ENCODE data around the gene STAM.
"Not testable (repeated sequence)": the region's sequence is repeated elsewhere in the genome, so short reads cannot be mapped to it uniquely, and the experiment has no call there.

STAM gene

DNA sequence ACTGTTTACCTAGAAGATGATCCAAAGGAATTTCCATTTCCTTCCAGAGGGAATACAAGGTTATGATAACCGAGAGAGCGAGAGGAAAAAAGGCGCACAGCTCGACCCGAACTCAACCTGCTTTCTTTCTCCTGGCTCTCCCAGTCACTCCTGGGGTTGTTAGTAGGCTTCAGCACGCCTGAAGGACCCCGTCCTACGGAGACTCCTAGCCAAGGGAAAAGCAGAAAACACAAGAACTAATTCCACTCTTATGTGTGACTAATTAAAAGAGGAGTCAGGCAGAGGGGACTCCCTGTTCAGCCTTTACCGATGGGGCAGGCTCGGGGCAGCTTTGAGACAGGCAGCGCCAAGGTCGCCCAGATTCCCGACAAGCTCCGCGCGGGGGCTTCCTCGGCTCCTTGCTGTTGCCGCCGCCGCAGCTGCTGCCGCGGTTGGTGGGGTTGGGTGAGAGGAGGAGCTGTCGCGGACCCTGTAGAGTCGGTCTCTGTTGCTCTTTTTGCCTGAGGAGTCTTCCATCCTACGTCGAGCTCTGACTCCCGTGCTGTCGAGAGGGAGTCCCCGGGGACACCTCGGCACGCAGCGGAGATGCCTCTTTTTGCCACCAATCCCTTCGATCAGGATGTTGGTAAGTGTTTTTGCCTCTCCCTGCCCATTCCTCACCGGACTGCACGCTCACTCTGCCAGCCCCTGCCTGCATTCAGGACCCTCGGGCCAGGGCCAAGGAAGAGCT, at the start of gene STAM:
STAM (plus strand) TSS at position 397 of the 730 bp plus-strand sequence; CDS start at position 586, 189 bp downstream.
- peak; percentile 89 for DNase-seq

DNA sequence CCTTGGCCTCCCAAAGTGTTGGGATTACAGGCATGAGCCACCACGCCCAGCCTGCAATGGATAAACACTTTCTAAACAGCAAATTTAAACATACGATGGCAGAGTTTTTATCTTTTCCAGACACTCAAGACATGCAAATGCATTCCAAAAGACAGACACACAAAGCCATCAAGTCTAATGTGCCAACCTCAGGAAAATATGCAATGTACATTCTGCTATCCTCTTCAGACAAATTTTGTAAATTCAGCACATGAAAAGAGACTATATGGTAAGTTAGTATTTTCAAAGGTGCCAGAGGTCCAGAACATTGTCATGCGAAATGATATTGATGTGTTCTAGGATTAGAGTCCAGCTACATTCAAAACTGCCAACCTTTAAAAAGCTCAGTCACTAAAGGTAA, 46.6 kb upstream of the STAM start:
- DNase-seq = no peak

DNA sequence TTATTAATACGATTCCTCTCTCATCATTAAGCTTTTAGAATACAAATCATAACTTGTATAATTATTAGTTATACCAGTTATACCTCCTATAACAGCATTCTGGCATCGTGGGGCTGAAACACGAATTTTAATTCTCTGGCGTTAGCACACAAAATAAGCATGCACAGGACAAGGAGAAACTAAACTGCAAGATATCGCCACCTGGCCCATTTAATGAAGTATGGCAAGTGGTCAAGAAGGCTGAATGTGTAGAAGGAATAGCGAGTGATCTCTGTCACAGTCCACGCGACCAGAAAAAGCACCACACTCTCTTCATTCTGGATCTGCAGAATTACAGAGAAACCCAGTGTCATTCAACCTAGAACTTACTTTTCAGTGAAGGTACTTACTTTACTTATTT, 44.9 kb upstream of the STAM start:
- DNase-seq = no peak

DNA sequence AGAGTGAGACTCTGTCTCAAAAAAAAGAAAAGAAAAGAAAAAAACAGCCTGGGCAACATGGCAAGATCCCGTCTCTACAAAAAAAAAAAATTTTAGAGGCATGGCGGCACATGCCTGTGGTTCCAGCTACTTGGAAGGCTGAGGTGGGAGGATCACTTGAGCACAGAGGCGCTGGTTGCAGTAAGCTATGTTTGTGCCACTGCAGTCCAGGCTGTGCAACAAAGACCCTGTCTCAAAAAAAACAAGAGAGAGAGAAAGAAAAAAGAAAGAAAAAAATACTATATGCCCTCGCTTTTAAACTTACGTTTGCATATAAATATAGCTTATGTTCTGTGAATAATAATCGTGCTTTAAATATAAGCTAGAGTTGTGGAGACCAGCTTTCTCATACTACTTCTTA, 38.0 kb upstream of the STAM start:
- DNase-seq = no peak

DNA sequence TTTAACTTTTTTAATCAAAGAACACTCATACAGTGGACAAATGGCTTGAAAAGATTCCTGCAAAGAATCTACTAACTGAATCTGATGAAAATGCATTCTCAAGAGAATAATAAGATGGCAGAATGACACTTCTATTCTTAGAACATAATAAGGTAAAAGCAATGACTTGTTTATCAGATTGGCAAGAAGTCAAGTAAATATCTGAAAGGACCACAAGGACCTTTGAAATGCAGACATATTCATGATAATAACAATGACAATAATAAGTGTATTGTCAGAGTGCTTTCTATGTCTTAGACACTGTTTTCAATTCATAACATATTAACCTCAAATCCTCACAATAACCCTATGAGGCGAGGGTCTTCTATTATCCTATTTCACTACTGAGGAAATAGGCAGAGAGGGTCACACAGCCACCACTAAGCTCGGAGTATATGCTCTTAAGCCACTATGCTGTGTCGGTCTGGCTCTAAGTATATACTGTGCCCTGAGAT, 37.4 kb upstream of the STAM start:
- DNase-seq = no peak

DNA sequence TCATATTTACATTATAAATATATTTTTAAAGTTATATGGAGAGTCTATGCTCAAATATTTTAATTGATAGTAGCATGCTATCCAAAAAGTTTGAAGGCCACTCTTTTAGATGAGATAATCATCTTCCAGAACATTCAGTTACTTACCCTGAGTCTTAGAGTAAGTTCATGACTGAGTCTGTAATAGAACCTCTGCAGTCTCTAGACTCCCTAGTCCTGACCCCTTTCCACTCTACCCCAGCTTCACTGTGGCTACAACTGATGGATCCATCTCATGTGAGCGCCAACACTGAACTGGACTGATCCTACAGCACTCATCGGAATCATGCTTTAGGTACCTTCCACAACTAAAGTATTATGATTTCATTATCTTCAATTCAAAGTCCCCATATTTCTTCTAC, 36.9 kb upstream of the STAM start:
- DNase-seq = no peak

DNA sequence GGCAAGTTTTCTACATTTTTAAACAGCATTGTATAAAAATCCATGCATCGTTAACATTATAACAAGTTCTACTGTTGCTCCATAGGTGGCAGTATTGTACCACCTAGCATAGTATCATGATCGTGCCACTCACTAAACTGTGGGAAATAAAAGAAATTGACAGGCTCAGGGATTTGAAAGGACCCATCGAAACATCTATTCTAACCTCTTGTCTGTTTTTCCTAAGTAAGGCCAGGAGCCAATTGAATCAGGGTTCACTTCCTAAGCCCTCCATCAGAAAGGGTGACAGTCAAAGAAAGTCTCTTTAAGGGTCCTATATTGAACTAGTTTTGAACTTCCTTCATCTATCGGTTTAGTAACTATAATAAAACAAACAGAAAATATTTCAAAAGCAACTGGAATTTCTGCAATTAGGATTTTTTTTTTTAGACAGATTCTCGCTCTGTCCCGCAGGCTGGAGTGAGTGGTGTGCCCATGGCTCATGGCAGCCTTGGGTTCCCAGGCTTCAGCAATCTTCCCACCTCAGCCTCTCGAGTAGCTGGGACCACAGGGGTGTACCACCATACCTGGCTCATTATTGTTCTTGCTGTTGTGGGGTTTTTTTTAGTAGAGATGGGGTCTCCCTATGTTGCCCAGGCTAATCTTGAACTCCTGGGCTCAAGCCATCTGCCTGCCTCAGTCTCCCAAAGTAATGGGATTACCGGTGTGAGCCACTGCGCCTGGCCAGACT, 36.2 kb upstream of the STAM start:
- peak; percentile 34 for DNase-seq

DNA sequence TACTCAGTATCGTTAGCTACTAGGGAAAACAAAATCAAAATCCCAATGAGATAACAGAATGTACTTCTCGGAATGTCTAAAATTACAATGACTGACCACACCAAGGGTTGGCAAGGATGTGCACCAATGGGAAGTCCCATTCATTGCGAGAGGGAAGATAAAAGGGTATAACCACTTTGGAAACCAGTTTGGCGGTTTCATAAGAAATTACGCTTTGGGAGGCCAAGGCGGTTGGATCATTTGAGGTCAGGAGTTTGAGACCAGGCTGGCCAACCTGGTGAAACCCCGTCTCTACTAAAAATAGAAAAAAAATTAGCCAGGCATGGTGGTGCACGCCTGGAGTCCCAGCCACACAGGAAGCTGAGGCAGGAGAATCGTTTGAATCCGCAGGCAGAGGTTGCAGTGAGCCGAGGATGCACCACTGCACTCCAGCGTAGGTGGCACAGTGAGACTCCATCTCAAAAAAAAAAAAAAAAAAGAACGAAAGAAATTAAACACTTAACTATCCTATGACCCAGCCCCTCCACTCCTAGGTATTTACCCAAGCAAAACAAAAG, 34.4 kb upstream of the STAM start:
- peak; percentile 62 for DNase-seq

DNA sequence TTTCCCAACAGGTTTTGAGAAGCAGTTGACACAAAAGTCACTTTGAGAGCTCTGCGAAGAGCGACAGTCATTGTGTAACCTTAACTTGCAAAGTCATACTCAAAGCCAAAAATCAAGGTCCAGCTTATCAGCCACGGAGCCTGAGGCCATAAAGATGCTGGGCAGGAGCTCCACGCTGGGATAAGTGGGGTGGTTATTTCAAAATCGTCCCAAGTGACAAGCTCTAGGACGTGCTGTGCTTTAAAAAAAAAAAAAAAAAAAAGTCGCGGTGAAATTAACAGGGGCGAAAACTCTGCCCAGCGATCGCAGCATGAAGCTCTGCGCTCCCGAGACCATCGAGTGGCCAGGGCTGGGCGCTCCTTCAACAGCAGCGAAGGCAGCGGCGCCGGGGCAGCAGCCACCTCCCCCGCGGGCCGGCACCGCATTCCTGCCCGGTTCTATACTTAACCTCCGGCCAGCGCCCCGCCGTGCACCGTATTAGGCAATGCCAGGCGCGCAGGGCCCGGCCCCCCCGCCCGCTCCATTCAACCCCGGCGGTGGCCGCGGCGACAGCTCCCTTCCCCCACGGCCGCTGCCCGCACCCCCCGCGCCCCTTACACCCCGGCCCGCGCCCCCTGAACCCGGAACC, 27.4 kb upstream of the STAM start:
- DNase-seq = no peak

DNA sequence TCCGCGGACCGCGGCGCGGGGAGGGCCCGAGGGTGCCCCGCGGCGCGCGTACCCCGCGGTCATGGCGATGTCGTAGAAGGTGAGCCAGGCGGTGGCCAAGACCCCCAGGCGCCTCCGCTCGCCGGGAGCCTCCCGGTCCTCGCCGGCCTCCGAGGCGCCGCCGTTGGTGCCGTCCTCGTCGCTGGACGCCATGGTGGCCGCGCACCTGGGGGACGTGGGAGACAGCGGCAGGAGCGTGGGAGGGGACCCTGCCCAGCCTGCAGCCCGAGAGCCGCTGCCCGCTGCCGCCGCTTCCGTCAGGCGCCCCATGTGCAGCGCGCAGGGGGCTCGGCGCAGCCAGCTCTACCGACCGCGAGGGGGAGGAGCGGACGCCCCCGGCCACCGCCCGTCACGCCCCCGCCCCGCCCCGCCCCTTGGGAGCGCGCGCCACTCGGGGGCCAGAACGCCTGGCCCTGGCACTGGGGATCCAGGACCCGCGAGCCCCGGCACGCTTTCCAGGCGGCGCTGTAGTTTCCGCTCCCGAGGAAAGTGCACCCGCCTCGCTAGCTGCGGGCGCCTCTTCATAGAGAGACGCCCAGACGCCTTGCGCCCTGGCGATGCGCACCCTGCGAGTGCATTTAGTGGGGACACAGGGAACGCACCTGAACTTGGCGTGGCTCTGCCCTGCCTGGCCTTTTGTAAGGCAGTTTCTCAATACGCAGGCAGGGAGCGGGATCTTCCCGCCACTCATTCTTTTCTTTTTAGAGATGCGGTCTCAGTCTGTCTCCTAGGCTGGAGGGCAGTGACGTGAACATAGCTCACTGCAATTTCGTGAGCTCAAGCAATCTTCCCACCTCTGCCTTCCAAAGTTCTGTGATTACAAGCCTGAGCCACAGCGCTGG, 26.7 kb upstream of the STAM start, which contains the start of gene HACD1:
HACD1 (minus strand) TSS at position 344 of the 881 bp plus-strand sequence; CDS start at position 309, 35 bp downstream.
- peak; percentile 50 for DNase-seq

DNA sequence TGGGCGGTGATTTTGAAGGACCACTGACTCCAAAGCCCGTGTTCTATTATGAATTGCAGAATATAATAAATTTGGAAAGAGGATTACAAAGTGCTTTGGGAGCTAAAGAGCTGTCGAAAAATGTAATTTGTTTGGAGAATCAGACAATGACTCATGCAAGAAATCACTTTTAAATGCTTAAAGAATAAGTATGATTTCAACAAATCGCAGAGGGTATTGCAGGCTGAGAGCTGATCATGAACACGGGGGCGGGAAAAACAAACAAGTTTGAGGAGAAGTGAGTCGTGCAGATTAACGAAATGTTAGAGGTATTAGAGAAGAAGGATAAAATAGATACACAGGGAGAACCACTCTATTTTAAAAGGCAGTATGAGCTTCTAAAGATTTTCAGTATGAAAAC, 21.9 kb upstream of the STAM start:
- DNase-seq = no peak

DNA sequence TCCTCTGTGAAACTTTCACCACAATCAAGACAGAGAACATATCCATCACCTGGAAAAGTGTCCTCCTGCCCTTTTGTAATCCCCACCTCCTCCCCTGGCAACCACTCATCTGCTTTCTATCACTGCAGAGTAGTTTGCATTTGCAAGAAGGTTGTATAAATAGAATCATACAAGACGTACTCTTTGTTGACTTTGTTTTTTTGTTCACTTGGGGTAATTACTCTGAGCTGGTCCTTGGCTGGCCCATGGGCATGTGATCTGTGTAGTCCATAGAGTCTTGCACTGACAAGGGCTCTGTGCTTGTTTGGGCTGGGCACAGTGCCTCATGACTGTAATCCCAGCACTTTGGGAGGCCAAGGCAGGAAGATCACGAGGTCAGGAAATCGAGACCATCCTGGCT, 19.0 kb upstream of the STAM start:
- DNase-seq = no peak

DNA sequence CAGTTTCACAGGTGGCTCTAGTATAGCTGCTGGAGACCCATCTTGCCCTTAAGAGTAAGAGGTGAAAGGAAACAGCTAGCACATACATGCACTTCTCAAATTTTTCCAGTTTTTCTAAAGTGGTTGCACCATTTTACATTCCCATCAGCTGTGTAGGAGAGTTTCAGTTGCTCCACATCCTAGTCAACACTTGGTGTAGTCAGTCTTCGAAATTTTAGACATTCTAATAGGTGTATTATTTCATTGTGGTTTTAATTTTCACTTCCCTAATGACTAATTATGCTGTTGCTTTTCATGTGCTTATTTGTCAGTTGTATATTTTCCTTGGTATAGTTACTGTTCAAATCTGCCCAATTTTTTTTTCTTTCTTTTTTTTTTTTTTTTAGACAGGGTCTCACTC, 17.3 kb upstream of the STAM start:
- DNase-seq = no peak

DNA sequence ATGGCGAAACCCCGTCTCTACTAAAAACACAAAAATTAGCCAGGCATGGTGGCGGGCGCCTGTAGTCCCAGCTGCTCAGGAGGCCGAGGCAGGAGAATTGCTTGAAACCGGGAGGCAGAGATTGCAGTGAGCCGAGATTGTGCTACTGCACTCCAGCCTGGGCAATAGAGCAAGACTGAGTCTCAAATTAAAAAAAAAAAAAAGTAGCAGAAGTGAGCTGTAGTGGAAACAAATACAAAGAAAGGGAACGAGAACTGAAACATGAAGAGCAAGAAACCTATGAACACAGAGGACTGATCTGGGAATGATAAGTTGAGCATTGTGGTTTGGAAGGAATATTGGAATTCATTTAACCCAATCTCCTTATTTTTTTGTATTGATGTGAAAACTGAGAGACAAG, 11.4 kb upstream of the STAM start:
- DNase-seq = not testable (repeated sequence)

DNA sequence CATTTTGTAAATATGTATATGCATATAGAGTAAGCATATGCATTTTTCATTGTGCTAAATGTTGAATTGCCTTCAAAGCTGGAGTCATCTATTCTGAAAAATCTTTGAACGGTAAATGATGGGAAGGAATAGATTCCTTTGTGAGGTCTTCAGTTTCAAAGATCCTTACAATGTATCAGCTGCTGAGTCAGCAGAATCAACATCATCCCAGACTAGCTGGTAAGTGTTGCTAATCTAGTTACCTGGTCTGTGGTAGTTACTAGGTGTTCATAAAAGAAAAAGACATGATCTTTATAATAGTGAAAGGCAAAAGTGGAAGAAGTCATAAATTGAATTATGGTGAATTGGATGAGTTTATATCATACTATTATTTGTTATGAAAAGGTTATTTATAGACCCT, 10.6 kb upstream of the STAM start:
- no peak for DNase-seq

DNA sequence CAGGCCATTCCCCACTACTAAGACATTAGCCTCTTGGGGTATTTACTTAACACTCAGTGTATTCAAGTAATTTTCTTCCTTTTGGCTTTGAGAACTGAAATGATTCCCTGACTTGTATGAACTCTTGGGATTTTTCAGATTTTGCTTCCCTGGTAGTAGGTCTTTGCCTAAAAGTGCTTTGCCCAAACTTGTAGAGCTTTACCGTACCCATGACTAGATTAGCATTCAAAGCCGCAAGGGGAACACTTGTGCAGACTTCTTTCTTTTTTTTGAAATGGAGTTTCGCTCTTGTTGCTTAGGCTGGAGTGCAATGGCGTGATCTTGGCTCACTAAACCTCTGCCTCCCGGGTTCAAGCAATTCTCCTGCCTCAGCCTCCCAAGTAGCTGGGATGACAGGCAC, 6.1 kb upstream of the STAM start:
- DNase-seq = no peak

DNA sequence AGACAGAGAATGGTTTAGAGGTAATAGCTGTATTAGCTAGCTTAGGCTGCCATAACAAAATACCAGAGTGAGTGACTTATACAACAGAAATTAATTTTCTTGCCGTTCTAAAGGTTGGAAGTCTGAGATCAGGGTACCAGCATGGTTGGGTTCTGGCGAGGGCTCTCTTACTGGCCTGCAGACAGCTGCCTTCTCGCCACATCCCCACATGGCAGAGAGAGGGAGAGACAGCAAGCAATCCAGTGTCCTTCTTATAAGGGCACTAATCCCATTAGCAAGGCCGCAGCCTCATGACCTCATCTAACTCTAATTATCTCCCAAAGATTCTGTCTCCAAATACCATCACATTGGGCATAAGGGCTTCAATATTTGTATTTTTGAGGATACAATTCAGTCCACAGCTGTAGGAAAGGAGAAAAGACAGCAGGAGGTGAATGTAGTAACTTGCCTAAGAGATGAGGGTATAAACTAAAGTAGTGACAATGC, 3.6 kb upstream of the STAM start:
- no peak for DNase-seq

DNA sequence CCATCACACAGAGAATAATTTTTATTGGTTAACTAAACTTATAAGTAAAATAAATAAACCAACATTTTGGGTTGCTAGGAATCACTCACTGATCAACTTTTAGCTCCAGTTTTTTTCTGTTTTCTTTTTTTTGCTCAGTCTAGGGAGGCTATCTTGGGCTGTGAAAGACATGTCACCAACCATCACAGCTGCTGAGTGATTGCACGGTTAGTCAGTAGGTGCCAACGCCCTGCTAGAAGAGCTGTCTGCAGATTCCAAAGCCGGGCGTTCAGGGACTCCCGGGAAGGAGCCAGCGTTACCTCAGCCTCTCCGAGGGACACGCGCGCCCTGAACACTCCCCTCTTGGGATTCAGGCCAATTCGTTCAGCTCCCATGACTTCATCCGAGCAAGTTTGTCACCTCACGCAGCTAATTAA, 604 bp upstream of the STAM start:
- DNase-seq = peak; percentile 81

DNA sequence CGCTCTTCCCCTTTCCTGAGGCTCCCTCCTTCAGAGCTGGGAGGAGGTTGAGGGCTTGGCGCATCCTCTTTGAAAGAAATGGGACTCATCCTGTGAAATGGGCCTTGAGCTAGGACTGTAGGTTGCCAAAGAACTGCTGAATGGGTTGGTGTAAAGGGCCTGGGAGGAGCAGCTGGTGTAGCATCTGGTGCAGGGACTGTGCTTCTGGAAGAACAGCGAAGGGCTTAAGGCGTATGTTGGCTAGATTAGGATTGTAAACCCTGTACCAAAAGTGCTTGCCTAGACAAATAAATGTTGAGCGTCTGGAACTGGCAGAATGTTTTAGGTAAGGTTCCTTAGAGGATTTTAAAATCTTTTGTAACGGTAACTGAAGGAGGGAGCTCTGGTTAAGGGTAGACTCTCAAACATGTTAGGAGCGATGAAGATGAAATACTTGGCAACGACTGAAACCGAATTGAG, 563 bp downstream of the STAM start:
- DNase-seq = peak; percentile 73

DNA sequence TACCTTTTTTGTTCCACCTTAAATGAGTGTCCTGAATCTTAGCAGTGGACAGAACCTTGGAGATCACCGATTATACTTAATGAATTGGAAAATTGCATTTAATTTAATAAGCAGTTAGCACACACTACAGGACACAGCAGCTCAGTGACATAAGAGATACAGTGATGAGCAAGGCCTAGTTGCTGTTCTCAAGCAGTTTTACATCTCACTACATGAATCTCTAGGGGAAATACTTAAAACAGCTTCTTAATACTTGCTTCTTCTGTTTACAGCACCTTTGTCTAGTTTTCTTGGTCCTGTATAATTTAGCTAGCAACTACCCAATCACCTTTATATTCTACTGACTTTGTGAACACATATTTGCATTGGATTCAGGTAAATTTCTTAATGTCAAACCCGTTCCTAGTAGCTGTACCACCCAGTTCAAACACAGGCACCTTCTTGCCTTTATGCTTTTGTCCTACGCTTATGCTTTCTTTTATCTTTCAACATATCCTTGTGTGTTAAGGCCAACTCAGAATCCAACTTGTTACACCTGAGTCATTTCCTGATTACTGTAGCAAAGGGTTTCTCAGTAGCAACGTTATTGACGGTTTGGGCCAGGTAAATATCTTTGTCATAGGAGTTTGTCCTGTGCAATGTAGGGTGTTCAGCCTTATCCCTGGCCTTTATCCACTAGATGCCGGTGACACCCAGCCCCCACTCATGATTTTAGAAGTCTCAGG, 1.8 kb downstream of the STAM start:
- no peak for DNase-seq

DNA sequence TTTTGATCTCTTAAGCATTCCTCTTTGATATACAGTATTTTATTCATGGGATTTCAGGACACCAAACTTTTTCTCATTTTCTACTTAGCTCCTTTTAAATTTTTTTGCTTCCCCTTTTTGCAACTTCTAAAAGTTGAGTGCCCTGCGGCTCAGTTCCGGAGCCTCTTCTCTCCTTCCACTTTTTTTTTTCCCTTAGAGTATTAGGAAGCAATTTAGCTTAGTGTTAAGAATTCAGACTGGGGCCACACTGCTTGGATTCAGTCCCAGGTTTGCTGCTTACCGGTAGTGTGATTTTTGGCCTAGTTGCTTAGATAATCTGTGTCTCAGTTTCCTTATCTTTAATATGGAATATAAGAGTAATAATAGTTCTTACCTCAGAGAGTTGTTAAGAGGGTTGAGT, 3.4 kb downstream of the STAM start:
- DNase-seq = no peak

Measured in NCI-H2171 treated with DMSO at 0.1 percent for 48 hours (cell line).